ENCODE measurements around the gene PTPN20.

DNA sequence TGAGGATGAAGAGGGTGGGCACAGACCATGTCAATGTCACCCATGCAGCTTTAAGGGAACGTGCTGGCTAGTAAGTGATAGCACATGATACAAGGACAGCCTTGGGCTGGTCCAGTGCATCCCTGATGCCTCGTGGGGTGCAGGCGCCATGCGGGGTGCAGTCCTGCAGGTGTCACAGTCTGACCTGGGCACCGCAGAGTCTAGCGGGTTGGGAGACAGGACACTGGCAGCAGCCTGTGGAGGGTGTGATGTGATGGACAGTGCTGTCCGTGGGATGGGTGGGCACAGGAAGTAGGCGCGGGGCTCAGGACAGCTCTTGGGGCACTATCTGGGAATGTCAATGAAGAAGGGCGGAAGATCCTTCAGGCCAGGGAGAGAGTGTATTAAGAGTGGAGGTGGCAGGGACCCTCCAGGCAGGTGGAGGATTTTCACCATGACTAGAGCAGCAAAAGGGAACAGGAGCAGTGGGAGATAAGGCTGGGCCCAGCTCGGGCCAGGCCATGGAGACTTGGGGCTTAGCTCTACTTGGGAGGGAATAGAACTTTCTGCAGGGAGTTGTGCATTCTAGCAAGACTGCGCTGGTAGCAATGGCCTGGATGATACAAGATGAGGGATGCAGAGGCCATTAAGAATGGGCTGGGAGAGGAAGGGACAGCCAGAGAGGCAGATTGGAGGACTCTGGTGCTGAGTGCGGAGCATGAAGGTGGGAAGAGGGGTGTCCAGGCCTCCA, 122.5 kb downstream of the PTPN20 start:
- TF ChIP-seq, protein P1, sequence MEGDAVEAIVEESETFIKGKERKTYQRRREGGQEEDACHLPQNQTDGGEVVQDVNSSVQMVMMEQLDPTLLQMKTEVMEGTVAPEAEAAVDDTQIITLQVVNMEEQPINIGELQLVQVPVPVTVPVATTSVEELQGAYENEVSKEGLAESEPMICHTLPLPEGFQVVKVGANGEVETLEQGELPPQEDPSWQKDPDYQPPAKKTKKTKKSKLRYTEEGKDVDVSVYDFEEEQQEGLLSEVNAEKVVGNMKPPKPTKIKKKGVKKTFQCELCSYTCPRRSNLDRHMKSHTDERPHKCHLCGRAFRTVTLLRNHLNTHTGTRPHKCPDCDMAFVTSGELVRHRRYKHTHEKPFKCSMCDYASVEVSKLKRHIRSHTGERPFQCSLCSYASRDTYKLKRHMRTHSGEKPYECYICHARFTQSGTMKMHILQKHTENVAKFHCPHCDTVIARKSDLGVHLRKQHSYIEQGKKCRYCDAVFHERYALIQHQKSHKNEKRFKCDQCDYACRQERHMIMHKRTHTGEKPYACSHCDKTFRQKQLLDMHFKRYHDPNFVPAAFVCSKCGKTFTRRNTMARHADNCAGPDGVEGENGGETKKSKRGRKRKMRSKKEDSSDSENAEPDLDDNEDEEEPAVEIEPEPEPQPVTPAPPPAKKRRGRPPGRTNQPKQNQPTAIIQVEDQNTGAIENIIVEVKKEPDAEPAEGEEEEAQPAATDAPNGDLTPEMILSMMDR (IDR thresholded peaks at IDR 0.05) = no peak
- no peak for TF ChIP-seq POLR2A (IDR thresholded peaks at IDR 0.05)
